Measurements from ENCODE around the gene GCNA. TPM values are rescaled to one million over a fixed set of nuclear protein-coding genes. Genes with fewer than 3 reads are reported as not detected.

GCNA gene
- polyA plus RNA-seq, 1 donor (not counting 4 experiments of a cell fraction or from before 2014, with no cell fraction given): 1.2 TPM

DNA sequence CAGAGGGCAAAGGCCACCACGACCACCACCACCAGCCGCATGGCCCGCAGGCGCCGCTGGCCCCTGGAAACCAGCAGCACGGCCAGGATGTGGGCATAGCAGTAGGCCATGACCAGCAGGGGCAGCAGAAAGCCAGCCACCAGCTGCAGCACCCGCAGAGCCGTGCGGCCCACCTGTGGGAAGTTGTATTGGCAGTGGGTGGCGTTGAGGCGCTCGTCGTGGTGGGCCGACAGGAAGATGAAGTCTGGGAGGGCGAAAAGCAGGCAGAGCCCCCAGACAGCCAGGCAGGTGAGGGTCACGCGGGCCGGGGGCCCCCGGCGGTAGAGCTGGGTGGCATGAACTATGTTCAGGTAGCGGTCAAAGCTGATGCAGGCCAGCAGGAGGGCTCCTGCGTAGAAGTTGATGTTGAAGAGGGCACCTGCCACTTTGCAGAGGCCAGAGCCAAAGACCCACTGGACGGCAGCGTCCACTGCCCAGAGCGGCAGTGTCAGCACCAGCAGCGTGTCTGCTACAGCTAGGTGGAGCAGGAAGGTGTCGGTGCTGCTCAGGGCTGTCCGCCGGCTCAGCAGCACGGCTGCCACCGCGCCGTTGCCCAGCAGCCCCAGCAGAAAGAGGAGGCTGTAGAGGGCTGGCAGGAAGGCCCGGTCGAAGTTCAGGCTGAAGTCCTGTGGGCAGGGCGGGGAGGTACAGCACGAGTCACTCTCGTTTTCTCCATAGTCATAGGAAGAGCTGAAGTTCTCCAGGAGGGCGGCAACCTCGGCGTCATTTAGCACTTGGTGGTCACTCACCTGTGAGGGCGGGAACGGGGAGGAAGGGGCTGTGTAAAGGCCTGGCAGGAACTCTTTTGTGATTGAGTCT, 38.7 kb downstream of the GCNA start:
- no peak overlapping the region for H3K4me3 ChIP-seq (ENCODE audit: control insufficient read depth in 2 of 3, extremely low read depth in 1 of 3, insufficient read depth in 2 of 3, low read depth in 1 of 3, low read length in 3 of 3)
- no peaks in the 10 kb centered on the region for H3K27me3 ChIP-seq (ENCODE audit: control insufficient read depth, extremely low read depth, insufficient read depth, low read length)
- H3K9me3 ChIP-seq (ENCODE audit: control insufficient read depth, low read depth, low read length): no peaks in the 10 kb centered on the region
- no peak overlapping the region for H2AFZ ChIP-seq (ENCODE audit: control insufficient read depth, low read length)
- H3K9me1 ChIP-seq (ENCODE audit: control insufficient read depth, extremely low read depth, insufficient read depth, low read length): no peaks in the 10 kb centered on the region
- FAIRE-seq (no peak), DNase-seq (ENCODE audit: low read depth, low spot score) (no peak)
- TF ChIP-seq, protein P1, sequence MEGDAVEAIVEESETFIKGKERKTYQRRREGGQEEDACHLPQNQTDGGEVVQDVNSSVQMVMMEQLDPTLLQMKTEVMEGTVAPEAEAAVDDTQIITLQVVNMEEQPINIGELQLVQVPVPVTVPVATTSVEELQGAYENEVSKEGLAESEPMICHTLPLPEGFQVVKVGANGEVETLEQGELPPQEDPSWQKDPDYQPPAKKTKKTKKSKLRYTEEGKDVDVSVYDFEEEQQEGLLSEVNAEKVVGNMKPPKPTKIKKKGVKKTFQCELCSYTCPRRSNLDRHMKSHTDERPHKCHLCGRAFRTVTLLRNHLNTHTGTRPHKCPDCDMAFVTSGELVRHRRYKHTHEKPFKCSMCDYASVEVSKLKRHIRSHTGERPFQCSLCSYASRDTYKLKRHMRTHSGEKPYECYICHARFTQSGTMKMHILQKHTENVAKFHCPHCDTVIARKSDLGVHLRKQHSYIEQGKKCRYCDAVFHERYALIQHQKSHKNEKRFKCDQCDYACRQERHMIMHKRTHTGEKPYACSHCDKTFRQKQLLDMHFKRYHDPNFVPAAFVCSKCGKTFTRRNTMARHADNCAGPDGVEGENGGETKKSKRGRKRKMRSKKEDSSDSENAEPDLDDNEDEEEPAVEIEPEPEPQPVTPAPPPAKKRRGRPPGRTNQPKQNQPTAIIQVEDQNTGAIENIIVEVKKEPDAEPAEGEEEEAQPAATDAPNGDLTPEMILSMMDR (optimal IDR thresholded peaks at IDR 0.05 in 1 of 3, IDR thresholded peaks at IDR 0.05 in 1 of 3, conservative IDR thresholded peaks at IDR 0.05 in 1 of 3; ENCODE audit: extremely low read depth in 1 of 3, insufficient read depth in 2 of 3, low read length in 3 of 3): no peak
- no peak for TF ChIP-seq EZH2 (IDR thresholded peaks at IDR 0.05; ENCODE audit: low read length)
- H3K36me3 ChIP-seq (ENCODE audit: control insufficient read depth in 2 of 2, extremely low read depth in 1 of 2, insufficient read depth in 2 of 2, low read length in 2 of 2): peaks cover 0 to 3% of the 10 kb centered on the region in 2 experiments
- no peaks in the 10 kb centered on the region for H3K79me2 ChIP-seq (ENCODE audit: control insufficient read depth, insufficient read depth, low read length)
- no peak overlapping the region for H3K9ac ChIP-seq (ENCODE audit: control insufficient read depth, extremely low read depth, insufficient read depth, low read length)
- H3K4me1 ChIP-seq (ENCODE audit: control insufficient read depth, extremely low read depth, insufficient read depth, low read length): no peaks in the 10 kb centered on the region
- no peaks in the 10 kb centered on the region for H4K20me1 ChIP-seq (ENCODE audit: control insufficient read depth, extremely low read depth, insufficient read depth, low read length)
- no peak overlapping the region for H3K27ac ChIP-seq (ENCODE audit: control insufficient read depth, insufficient read depth, low read length)
- dilution Hi-C loops (cut with MboI; ENCODE audit: extremely low pct_ligation_motif_present, low sequenced_read_pairs): no loop called here
- H3K4me2 ChIP-seq (ENCODE audit: control insufficient read depth, extremely low read depth, insufficient read depth, low read depth, low read length): no peak overlapping the region

DNA sequence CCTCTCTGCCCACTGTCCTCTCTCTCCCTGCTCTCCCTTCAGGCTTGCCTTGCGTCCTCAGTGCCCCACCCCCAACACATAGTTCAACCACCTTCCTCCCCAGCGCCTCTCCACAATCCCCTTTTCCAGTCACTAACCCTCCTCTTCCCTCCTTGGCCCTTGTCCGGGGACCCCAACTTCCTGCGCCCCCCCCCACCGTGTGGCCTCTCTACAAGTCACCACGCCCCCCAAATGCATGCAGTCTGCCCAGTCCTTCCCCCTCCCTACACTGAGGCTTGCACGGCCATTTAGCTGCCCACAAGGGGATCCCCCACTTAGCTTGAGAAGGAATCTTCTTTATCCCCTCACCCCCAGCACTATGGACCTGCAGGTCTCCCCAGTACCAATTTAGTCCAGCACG, 39.5 kb downstream of the GCNA start:
- Histone ChIP-seq H4K20me1 (ENCODE audit: control insufficient read depth, extremely low read depth, insufficient read depth, low read length) (no peaks in the 10 kb centered on the region), H3K27ac (ENCODE audit: control insufficient read depth, insufficient read depth, low read length) (no peak overlapping the region), H3K36me3 (ENCODE audit: control insufficient read depth in 2 of 2, extremely low read depth in 1 of 2, insufficient read depth in 2 of 2, low read length in 2 of 2) (peaks cover 0 to 3% of the 10 kb centered on the region in 2 experiments), H3K79me2 (ENCODE audit: control insufficient read depth, insufficient read depth, low read length) (no peaks in the 10 kb centered on the region), H3K4me1 (ENCODE audit: control insufficient read depth, extremely low read depth, insufficient read depth, low read length) (peaks cover 7% of the 10 kb centered on the region), H3K27me3 (ENCODE audit: control insufficient read depth, extremely low read depth, insufficient read depth, low read length) (no peaks in the 10 kb centered on the region), H3K4me3 (ENCODE audit: control insufficient read depth in 2 of 3, extremely low read depth in 1 of 3, insufficient read depth in 2 of 3, low read depth in 1 of 3, low read length in 3 of 3) (no peak overlapping the region), H3K9me3 (ENCODE audit: control insufficient read depth, low read depth, low read length) (no peaks in the 10 kb centered on the region), H2AFZ (ENCODE audit: control insufficient read depth, low read length) (no peak overlapping the region), H3K9ac (ENCODE audit: control insufficient read depth, extremely low read depth, insufficient read depth, low read length) (no peak overlapping the region), H3K9me1 (ENCODE audit: control insufficient read depth, extremely low read depth, insufficient read depth, low read length) (no peaks in the 10 kb centered on the region), H3K4me2 (ENCODE audit: control insufficient read depth, extremely low read depth, insufficient read depth, low read depth, low read length) (no peak overlapping the region)
- dilution Hi-C loops (cut with MboI; ENCODE audit: extremely low pct_ligation_motif_present, low sequenced_read_pairs): no loop called here
- FAIRE-seq (no peak), DNase-seq (ENCODE audit: low read depth, low spot score) (no peak)
- TF ChIP-seq, protein P1 (optimal IDR thresholded peaks at IDR 0.05 in 1 of 3, IDR thresholded peaks at IDR 0.05 in 1 of 3, conservative IDR thresholded peaks at IDR 0.05 in 1 of 3; ENCODE audit: extremely low read depth in 1 of 3, insufficient read depth in 2 of 3, low read length in 3 of 3): no peak
- no peak for TF ChIP-seq EZH2 (IDR thresholded peaks at IDR 0.05; ENCODE audit: low read length)

Measured in keratinocyte (primary cell).